K562 (cell line): ENCODE results near the gene NKX2-2. TPM values are rescaled to one million over a fixed set of nuclear protein-coding genes. Genes with fewer than 3 reads are reported as not detected.

Source experiments
- ATAC-seq: fragments of 200-7000 bp; cut with Tn5 transposase; 3 replicates; pipeline ENCODE4 v1.9.1; 2020; ENCODE audit warnings: moderate library complexity
- BruUV-seq: library from RNA; stranded (reverse); fragments of 400-500 nt; replicated peaks from 2 replicates; lab custom pipeline; 2021; lab: Mats Ljungman, UMichigan
- CTCF ChIA-PET: fragments of 300-600 bp; formaldehyde crosslinking; extraction: SDS; loops from one replicate; lab custom pipeline; 2021; ENCODE audit warnings: low intra/inter-chr PET ratio; lab: Yijun Ruan, JAX
- POLR2A ChIA-PET: fragments of 300-600, 350-650 bp; sonication (Branson Sonifier 250); formaldehyde crosslinking; extraction: SDS; loops from one replicate; lab custom pipeline; 2021; ENCODE audit warnings: antibody characterized with exemption, inconsistent platforms; lab: Yijun Ruan, JAX
- DNase-seq, 4 experiments: peaks; one replicate each; pipeline versions ENCODE4 v3.0.0 to v3.0.0-alpha.2; 2011 to 2018; ENCODE audit warnings: low spot score in 3 of 4, mixed read lengths in 3 of 4; ENCODE audit errors: extremely low read depth in 1 of 4
- FAIRE-seq: peaks from 2 replicates; lab custom pipeline; 2011; peaks lifted over from hg19 to GRCh38; lab: Jason Lieb, UNC
- H2AFZ ChIP-seq: 2 replicates; pipeline ENCODE4 v1.6.0; 2011; ENCODE audit warnings: low read depth, low read length, control low read depth, inconsistent platforms
- H3K27ac ChIP-seq: fragments of 200-600 bp; 3 replicates; pipeline ENCODE4 v1.8.0; 2011; ENCODE audit warnings: low read depth, mild to moderate bottlenecking, control low read depth, inconsistent platforms, low read length, moderate library complexity, mixed read lengths; ENCODE audit errors: extremely low read depth
- H3K27me3 ChIP-seq, 2 experiments: fragments of 300-600 bp in 1 of 2; 2 replicates in 1 of 2; 3 replicates in 1 of 2; pipeline versions ENCODE4 v1.6.0 to v1.8.0; 2011; ENCODE audit warnings: inconsistent platforms in 2 of 2, low read length in 2 of 2, mild to moderate bottlenecking in 1 of 2, mixed read lengths in 1 of 2, moderate library complexity in 1 of 2; ENCODE audit not compliant: control insufficient read depth in 2 of 2, insufficient read depth in 2 of 2
- H3K36me3 ChIP-seq: fragments of 300-600 bp; 3 replicates; pipeline ENCODE4 v1.8.0; 2011; ENCODE audit warnings: mild to moderate bottlenecking, low read length, inconsistent platforms; ENCODE audit not compliant: control insufficient read depth, insufficient read depth
- H3K4me1 ChIP-seq, 2 experiments: fragments of 200-600 bp in 1 of 2; replicated peaks in 1 of 2; 2 replicates in 1 of 2; 3 replicates in 1 of 2; pipeline versions ENCODE4 v1.5.1 to v1.8.0; 2011; ENCODE audit warnings: inconsistent platforms in 2 of 2, low read length in 2 of 2, mild to moderate bottlenecking in 1 of 2, mixed read lengths in 1 of 2, moderate library complexity in 1 of 2; ENCODE audit not compliant: control insufficient read depth in 2 of 2, insufficient read depth in 2 of 2
- H3K4me2 ChIP-seq: 2 replicates; pipeline ENCODE4 v1.6.1; 2011; ENCODE audit warnings: low read length, control low read depth, inconsistent platforms, mixed read lengths; ENCODE audit not compliant: insufficient read depth
- H3K4me3 ChIP-seq: fragments of 200-600 bp; sonication (generic), shearing (Covaris generic); 2 replicates; pipeline ENCODE4 v1.5.1; 2016; ENCODE audit warnings: control low read depth, inconsistent platforms
- H3K79me2 ChIP-seq: fragments of 200-600 bp; 3 replicates; pipeline ENCODE4 v1.8.0; 2011; ENCODE audit warnings: low read length, inconsistent platforms; ENCODE audit not compliant: control insufficient read depth, insufficient read depth
- H3K9ac ChIP-seq, 2 experiments: 2 replicates each; pipeline versions ENCODE4 v1.6.0 to v1.6.1; 2011; ENCODE audit warnings: low read depth in 2 of 2, low read length in 2 of 2, control low read depth in 1 of 2, inconsistent platforms in 1 of 2, mild to moderate bottlenecking in 1 of 2, mixed read lengths in 1 of 2; ENCODE audit not compliant: insufficient read depth in 1 of 2
- H3K9me1 ChIP-seq: one replicate; pipeline ENCODE4 v1.6.0; 2011; ENCODE audit warnings: inconsistent platforms, mild to moderate bottlenecking, low read length, moderate library complexity; ENCODE audit not compliant: control insufficient read depth, insufficient read depth
- H3K9me3 ChIP-seq: replicated peaks from 2 replicates; pipeline ENCODE4 v1.5.1; 2011; ENCODE audit warnings: low read depth, low read length, inconsistent platforms; ENCODE audit not compliant: control insufficient read depth, insufficient read depth
- H4K20me1 ChIP-seq: replicated peaks from 2 replicates; pipeline ENCODE4 v1.6.1; 2011; ENCODE audit warnings: low read length, inconsistent platforms, mixed read lengths; ENCODE audit not compliant: control insufficient read depth, insufficient read depth
- ELF1 ChIP-seq: fragments of 200-800 bp; sonication (Bioruptor generic); IDR thresholded peaks from 2 replicates; pipeline ENCODE4 v1.6.1; 2016; ENCODE audit warnings: missing genetic modification characterization, missing compliant biosample characterization
- HDAC2 ChIP-seq: fragments of 450-650 bp; IDR thresholded peaks from 2 replicates; pipeline ENCODE4 v1.6.1; 2016; ENCODE audit warnings: mild to moderate bottlenecking
- HNRNPUL1 ChIP-seq: fragments of 200-400 bp; formaldehyde crosslinking; IDR thresholded peaks from 2 replicates; pipeline ENCODE4 v1.6.1; 2017; ENCODE audit warnings: low read length
- HOXB6 ChIP-seq: fragments of 250-450 bp; sonication (Bioruptor Pico); IDR thresholded peaks from 2 replicates; pipeline ENCODE4 v1.5.1; 2022; ENCODE audit warnings: mild to moderate bottlenecking, borderline replicate concordance
- PATZ1 ChIP-seq: fragments of 250-450 bp; sonication (Bioruptor Pico); IDR thresholded peaks from 2 replicates; pipeline ENCODE4 v1.5.0; 2020; ENCODE audit warnings: mild to moderate bottlenecking, borderline replicate concordance
- SIRT6 ChIP-seq: IDR thresholded peaks from one replicate; pipeline ENCODE4 v1.6.1; 2012; ENCODE audit warnings: low read depth, mild to moderate bottlenecking, control low read depth, inconsistent platforms, low read length, moderate library complexity
- TCF3 ChIP-seq: sonication (generic); formaldehyde crosslinking; IDR thresholded peaks from 2 replicates; pipeline ENCODE4 v1.4.0; 2020; ENCODE audit warnings: mild to moderate bottlenecking, missing genetic modification reagents
- ZNF384 ChIP-seq: IDR thresholded peaks from 2 replicates; pipeline ENCODE4 v1.6.1; 2012; ENCODE audit warnings: low read depth, low read length, improper control_type of control experiment
- ZNF584 ChIP-seq: fragments of 200-800 bp; sonication (Bioruptor generic); IDR thresholded peaks from 2 replicates; pipeline ENCODE4 v1.6.1; 2016; ENCODE audit warnings: low read depth, mild to moderate bottlenecking, missing genetic modification characterization, missing compliant biosample characterization
- ZNF717 ChIP-seq: fragments of 250-450 bp; sonication (Bioruptor Pico); IDR thresholded peaks from 2 replicates; pipeline ENCODE4 v1.5.0; 2021
- ZNF764 ChIP-seq: fragments of 250-450 bp; sonication (Bioruptor Pico); IDR thresholded peaks from 2 replicates; pipeline ENCODE4 v1.4.0; 2020; ENCODE audit warnings: low read depth, mild to moderate bottlenecking, moderate library complexity
- WGBS: fragments of 100-300 bp; shearing (Covaris generic); methylation state at CpG from one replicate; pipeline ENCODE4 v1.1.6; 2016; ENCODE audit warnings: low coverage, mixed read lengths; ENCODE audit not compliant: insufficient coverage; ENCODE audit errors: missing lambda C conversion rate; 5-methylcytosine and 5-hydroxymethylcytosine counted together
- in situ Hi-C: fragments of 300-500 bp; cut with MboI; formaldehyde crosslinking; loops from 4 replicates; pipeline ENCODE4 v1.15.0; 2018; ENCODE audit warnings: inconsistent platforms, mixed read lengths
- intact Hi-C: fragments of 100-400 bp; cut with micrococcal nuclease; formaldehyde crosslinking; loops from 2 replicates; pipeline ENCODE4 v1.14.2; 2022
- polyA plus RNA-seq, 8 experiments: library from polyadenylated mRNA; depleted of rRNA in 4 of 8; stranded (reverse) in 5 of 8; unstranded in 3 of 8; fragments of >200 nt; fragmentation: Nextera tagmentation in 2 of 8; fragmentation: Illumina TruSeq in 1 of 8; extraction: Ambion mirVana in 2 of 8; extraction: Trizol in 1 of 8; gene quantifications; 2 replicates each; pipeline versions ENCODE4 v1.2.1 to v1.2.3, GENCODE V29; 2011 to 2014; ENCODE audit warnings: inconsistent platforms in 1 of 8, missing spikeins in 1 of 8
- total RNA-seq, 7 experiments: library from RNA; depleted of rRNA in 6 of 7; stranded (reverse); fragments of >200 nt in 6 of 7; fragmentation: Illumina TruSeq in 2 of 7; extraction: Trizol in 2 of 7; gene quantifications; 2 replicates each; pipeline versions ENCODE4 v1.2.1 to v1.2.3, GENCODE V29; 2011 to 2021; ENCODE audit warnings: low replicate concordance in 1 of 7
- TF ChIP-seq, protein P1 (sequence below), 2 experiments: IDR thresholded peaks; 2 replicates each; pipeline ENCODE4 v1.6.1; 2012; ENCODE audit warnings: improper control_type of control experiment in 2 of 2, low read depth in 2 of 2, low read length in 2 of 2, borderline replicate concordance in 1 of 2

The NKX2-2 gene
- total and polyA plus RNA-seq, 9 of the 15 experiments (the other 6 are each of a cell fraction or from before 2014, with no cell fraction given), result 0.04 TPM; not detected in 8

DNA sequence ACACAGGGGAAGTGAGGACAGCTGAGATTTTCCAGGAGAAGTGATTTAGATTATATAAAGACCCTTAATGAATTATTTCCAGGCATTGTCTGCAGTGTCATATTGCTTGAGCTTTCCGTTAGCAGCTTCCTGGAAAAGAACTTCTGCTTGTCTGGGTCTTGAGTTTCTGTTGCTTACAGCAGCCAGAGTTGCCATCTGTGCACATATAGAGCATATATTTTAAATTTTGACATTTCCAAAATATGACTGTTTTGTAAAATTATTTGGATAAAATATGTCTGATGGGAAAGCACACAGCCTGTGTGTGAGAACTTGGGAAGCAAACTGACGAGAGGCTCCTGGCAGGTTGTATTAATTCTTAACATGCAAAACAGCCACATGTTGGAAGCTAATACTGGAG is 21.0 kb upstream of the NKX2-2 start (continued):
- TF ChIP-seq, protein P1, sequence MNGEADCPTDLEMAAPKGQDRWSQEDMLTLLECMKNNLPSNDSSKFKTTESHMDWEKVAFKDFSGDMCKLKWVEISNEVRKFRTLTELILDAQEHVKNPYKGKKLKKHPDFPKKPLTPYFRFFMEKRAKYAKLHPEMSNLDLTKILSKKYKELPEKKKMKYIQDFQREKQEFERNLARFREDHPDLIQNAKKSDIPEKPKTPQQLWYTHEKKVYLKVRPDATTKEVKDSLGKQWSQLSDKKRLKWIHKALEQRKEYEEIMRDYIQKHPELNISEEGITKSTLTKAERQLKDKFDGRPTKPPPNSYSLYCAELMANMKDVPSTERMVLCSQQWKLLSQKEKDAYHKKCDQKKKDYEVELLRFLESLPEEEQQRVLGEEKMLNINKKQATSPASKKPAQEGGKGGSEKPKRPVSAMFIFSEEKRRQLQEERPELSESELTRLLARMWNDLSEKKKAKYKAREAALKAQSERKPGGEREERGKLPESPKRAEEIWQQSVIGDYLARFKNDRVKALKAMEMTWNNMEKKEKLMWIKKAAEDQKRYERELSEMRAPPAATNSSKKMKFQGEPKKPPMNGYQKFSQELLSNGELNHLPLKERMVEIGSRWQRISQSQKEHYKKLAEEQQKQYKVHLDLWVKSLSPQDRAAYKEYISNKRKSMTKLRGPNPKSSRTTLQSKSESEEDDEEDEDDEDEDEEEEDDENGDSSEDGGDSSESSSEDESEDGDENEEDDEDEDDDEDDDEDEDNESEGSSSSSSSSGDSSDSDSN (IDR thresholded peaks at IDR 0.05; ENCODE audit: borderline replicate concordance in 1 of 2, low read depth in 2 of 2, low read length in 2 of 2), result no peak
- no peak for TF ChIP-seq SIRT6
- TF ChIP-seq HDAC2, result no peak
- TF ChIP-seq HOXB6, result no peak
- TF ChIP-seq TCF3 (CRISPR knock-in tag), result no peak

DNA sequence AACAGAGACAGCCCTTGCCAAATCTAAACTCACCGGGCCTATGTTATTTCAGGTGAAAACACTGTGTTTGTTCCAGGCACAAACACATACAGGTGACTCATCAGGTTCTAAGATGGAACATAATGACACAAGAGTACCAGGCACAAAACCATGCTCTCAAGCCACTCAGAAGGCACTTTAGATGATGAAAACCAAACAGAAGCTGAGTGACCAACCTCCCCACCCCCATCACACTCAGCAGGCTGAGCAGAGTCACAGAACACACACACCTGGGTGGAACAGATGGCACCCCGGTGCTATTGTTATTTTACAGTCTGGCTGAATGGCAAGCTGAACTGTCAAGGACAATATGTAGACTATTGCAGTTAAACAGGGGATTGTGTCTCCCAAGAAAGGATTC is 20.6 kb upstream of the NKX2-2 start:
- ATAC-seq (no peak), DNase-seq (no peak), FAIRE-seq (no peak)
- H3K4me2 ChIP-seq, result no peak overlapping the region
- no peaks in the 10 kb centered on the region for H3K79me2 ChIP-seq
- no peak overlapping the region for H3K9ac ChIP-seq
- CTCF ChIA-PET, result no interaction called here
- no peak overlapping the region for H2AFZ ChIP-seq
- POLR2A ChIA-PET, result no interaction called here
- H3K27ac ChIP-seq, result no peak overlapping the region
- 0% methylated on average over 2 of the region's 2 CpGs for WGBS
- no peaks in the 10 kb centered on the region for H3K9me3 ChIP-seq
- no peaks in the 10 kb centered on the region for H3K4me1 ChIP-seq
- H3K36me3 ChIP-seq, result no peaks in the 10 kb centered on the region
- H3K9me1 ChIP-seq, result no peaks in the 10 kb centered on the region
- H4K20me1 ChIP-seq, result no peaks in the 10 kb centered on the region
- intact Hi-C loops (no loop called here), in situ Hi-C loops (no loop called here)
- BruUV-seq, result no TSS peak
- H3K27me3 ChIP-seq, result peaks cover 0 to 5% of the 10 kb centered on the region in 2 experiments; a peak in 1 of 5 replicates
- H3K4me3 ChIP-seq, result no peak overlapping the region
- TF ChIP-seq ZNF584 (CRISPR knock-in tag) (no peak), ZNF384 (no peak), ELF1 (no peak), PATZ1 (CRISPR knock-in tag) (no peak), HNRNPUL1 (no peak), ZNF717 (no peak), ZNF764 (CRISPR knock-in tag) (no peak)
